Aorta (tissue), 5 donors: Measurements from ENCODE around the gene CLDN9. TPM values are rescaled to one million over a fixed set of nuclear protein-coding genes. Genes with fewer than 3 reads are reported as not detected.
"Not testable (repeated sequence)": the region's sequence is repeated elsewhere in the genome, so short reads cannot be mapped to it uniquely, and the experiment has no call there.

Source experiments
- ATAC-seq: fragments of 200-7000 bp; cut with Tn5 transposase; one replicate; pipeline ENCODE4 v1.9.1; 2022; ENCODE audit warnings: moderate library complexity; ENCODE audit not compliant: low FRiP score
- DNase-seq, 2 donors: peaks; one replicate each; pipeline ENCODE4 v3.0.0-alpha.2; 2020
- H3K27ac ChIP-seq, 2 donors: one replicate each; pipeline ENCODE4 v1.5.1; 2013; ENCODE audit warnings: low read length in 2 of 2, mild to moderate bottlenecking in 2 of 2, moderate library complexity in 2 of 2, control low read depth in 1 of 2, inconsistent platforms in 1 of 2, low read depth in 1 of 2
- H3K27me3 ChIP-seq, 2 donors: one replicate each; pipeline ENCODE4 v1.6.1; 2013; ENCODE audit warnings: control low read depth in 1 of 2, low read length in 1 of 2, mild to moderate bottlenecking in 1 of 2, moderate library complexity in 1 of 2; ENCODE audit not compliant: insufficient read depth in 2 of 2, control insufficient read depth in 1 of 2
- H3K36me3 ChIP-seq, 2 donors: one replicate each; pipeline ENCODE4 v1.6.1; 2013; ENCODE audit warnings: control low read depth in 1 of 2, low read length in 1 of 2, mild to moderate bottlenecking in 1 of 2; ENCODE audit not compliant: insufficient read depth in 2 of 2, control insufficient read depth in 1 of 2
- H3K4me1 ChIP-seq, 2 donors: one replicate each; pipeline ENCODE4 v1.6.1; 2013; ENCODE audit warnings: low read length in 2 of 2, control low read depth in 1 of 2, mild to moderate bottlenecking in 1 of 2, moderate library complexity in 1 of 2; ENCODE audit not compliant: insufficient read depth in 2 of 2, control insufficient read depth in 1 of 2
- H3K4me3 ChIP-seq, 2 donors: one replicate each; pipeline ENCODE4 v1.5.1; 2013; ENCODE audit warnings: low read length in 2 of 2, control low read depth in 1 of 2, mild to moderate bottlenecking in 1 of 2
- H3K9me3 ChIP-seq: one replicate; pipeline ENCODE4 v1.6.1; 2013; ENCODE audit warnings: mild to moderate bottlenecking, low read length; ENCODE audit not compliant: control insufficient read depth
- WGBS, 2 donors: extraction: QIAGEN DNeasy Blood & Tissue Kit; methylation state at CpG; one replicate each; pipeline ENCODE4 v1.1.7; 2013; 5-methylcytosine and 5-hydroxymethylcytosine counted together
- intact Hi-C, 2 donors: fragments of 100-400 bp; cut with DNase I; formaldehyde crosslinking; loops; one replicate each; pipeline versions ENCODE4 v1.14.2 to v1.15.0; 2022
- polyA plus RNA-seq, 2 donors: library from polyadenylated mRNA; stranded (reverse); fragments of 200-250 nt; gene quantifications; one replicate each; pipeline ENCODE4 v1.2.3, GENCODE V29; 2013
- total RNA-seq, 2 donors: library from RNA; stranded (reverse); fragmentation: NEBNext Ultra II Directional; extraction: Animal tissue kit (Norgen Biotek cat#: 25700); gene quantifications; one replicate each; pipeline ENCODE4 v1.2.1, GENCODE V29; 2021
- donor health status: healthy with polysubstance abuse.
- donor health status: Bipolar disorder and iron deficiency.
- donor health status: DM: no; HTN: no; CAD: no.
- donor health status: DM: no; HTN: no; CAD: no.
- donor health status: DM: yes; HTN: yes; CAD: no.

The CLDN9 gene
- total and polyA plus RNA-seq, 4 donors = 0.18 to 0.20 TPM; not detected in 2

- Histone ChIP-seq H3K4me3 (no peak overlapping the region), H3K4me1 (no peaks in the 10 kb centered on the region), H3K27ac (no peak overlapping the region), H3K27me3 (no peaks in the 10 kb centered on the region), H3K36me3 (no peaks in the 10 kb centered on the region), H3K9me3 (no peaks in the 10 kb centered on the region)
- DNase-seq (no peak), ATAC-seq (no peak)
- intact Hi-C loops = no loop called here
- WGBS, 2 donors = 3 to 8% methylated on average over 4 of the region's 4 CpGs
These were observed 38.3 kb downstream of the CLDN9 start for GRCh38 chr16:3051009-3051408.

DNA sequence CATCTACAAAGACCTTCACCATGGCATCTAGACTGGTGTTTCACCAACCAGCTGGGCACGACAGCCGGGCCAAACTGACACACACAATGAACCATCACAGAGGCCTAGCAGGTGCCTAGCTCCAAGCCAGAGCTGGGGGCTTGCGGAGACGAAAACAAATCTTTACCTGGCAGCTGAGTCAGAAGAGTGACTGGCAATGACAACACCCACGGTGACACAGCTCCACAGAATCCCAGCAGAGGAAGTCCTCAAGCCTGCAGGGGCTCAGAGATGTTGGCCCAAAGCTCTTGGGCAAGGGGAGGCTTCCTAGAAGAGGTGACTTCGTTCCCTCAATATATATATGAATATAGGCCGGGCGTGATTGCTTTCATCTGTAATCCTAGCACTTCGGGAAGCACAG, 38.8 kb downstream of the CLDN9 start:
- H3K4me3 ChIP-seq = no peak overlapping the region
- no peaks in the 10 kb centered on the region for H3K36me3 ChIP-seq
- intact Hi-C loops = no loop called here
- H3K27me3 ChIP-seq = no peaks in the 10 kb centered on the region
- DNase-seq = no peak
- WGBS, 2 donors = 72 to 81% methylated on average over 9 of the region's 9 CpGs
- ATAC-seq = no peak
- no peak overlapping the region for H3K27ac ChIP-seq
- no peaks in the 10 kb centered on the region for H3K9me3 ChIP-seq
- H3K4me1 ChIP-seq = no peaks in the 10 kb centered on the region

DNA sequence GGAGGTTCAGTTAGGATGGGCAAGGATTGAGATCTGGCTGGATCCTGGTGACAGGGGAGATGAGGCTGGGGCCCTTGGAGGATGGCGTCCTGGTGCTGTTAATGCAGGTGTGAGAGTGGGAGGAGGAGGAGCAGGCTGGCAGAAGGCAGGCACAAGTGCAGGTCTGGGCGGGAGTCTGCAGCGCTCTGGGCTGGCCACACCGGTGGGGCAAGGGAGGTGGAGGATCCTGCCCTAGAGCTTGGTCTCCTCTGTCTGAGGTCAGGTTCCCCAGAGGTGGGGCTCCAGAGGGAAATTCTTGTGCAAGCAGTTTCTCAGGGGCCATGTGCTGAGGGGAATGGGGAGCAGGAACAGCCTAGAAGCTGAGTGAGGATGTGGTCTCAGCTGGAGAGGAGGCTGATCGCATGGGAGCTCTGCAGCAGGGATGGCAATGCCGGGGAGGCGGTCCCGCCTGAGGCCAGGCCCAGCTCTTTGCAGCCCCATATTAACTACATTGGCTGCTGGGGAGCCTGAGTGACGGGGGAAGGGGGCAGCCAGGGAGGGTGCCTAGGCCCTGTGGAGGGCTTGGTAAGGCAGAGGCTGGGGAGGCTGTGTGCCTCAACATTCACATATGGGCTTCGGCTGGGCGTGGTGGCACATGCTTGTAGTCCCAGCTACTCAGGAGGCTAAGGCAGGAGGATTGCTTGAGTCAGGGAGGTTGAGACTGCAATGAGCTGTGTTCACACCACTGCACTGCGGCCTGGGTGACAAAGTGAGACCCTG, 40.0 kb downstream of the CLDN9 start:
- H3K4me1 ChIP-seq, H3K27ac ChIP-seq, DNase-seq, H3K27me3 ChIP-seq, H3K9me3 ChIP-seq, H3K4me3 ChIP-seq, H3K36me3 ChIP-seq, intact Hi-C loops: not testable (repeated sequence)
- 84 to 85% methylated on average over 10 to 11 of the region's 12 CpGs for WGBS, 2 donors
- ATAC-seq = peak; percentile 52

DNA sequence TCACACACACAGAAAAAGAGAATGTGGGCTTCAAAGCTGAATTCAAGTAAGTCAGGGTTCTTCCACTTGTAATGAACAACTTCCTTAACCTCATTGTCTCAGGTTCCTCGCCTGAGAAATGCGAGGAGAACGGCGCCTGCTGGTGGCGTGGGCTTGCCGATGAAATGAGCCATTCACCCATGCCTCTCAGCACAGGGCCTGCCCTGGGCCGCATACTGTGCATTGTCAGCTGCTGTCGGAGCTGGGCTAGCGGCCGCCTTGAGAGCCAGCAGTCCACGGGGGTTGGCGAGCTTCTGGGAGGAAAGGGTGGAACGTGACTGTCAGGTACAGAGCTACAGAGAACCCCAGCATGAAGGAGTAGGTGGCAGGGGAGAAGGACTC, 40.6 kb downstream of the CLDN9 start:
- H3K9me3 ChIP-seq, H3K36me3 ChIP-seq, H3K27me3 ChIP-seq, DNase-seq, H3K27ac ChIP-seq, ATAC-seq, intact Hi-C loops, H3K4me3 ChIP-seq, H3K4me1 ChIP-seq: not testable (repeated sequence)
- WGBS, 2 donors = 90 to 91% methylated on average over 13 of the region's 13 CpGs

- ATAC-seq = no peak
- intact Hi-C loops = loop anchor here (5.0 kb wide), 3 partner anchors 52 to 112 kb away; no protein-coding TSS in a partner anchor
- no peaks in the 10 kb centered on the region for H3K9me3 ChIP-seq
- H3K4me1 ChIP-seq = no peaks in the 10 kb centered on the region
- no peaks in the 10 kb centered on the region for H3K36me3 ChIP-seq
- H3K27me3 ChIP-seq = no peaks in the 10 kb centered on the region
- no peak for DNase-seq
- H3K27ac ChIP-seq = no peak overlapping the region
- 80 to 83% methylated on average over 17 of the region's 17 CpGs for WGBS, 2 donors
- H3K4me3 ChIP-seq = no peak overlapping the region
These were observed 42.4 kb downstream of the CLDN9 start for GRCh38 chr16:3054965-3055733.

GRCh38 chr16:3055734-3056115, 43.0 kb downstream of the CLDN9 start:
- H3K4me3 ChIP-seq, H3K4me1 ChIP-seq, ATAC-seq, H3K9me3 ChIP-seq, DNase-seq, H3K36me3 ChIP-seq, H3K27me3 ChIP-seq, H3K27ac ChIP-seq: not testable (repeated sequence)
- 54 to 55% methylated on average over 9 of the region's 9 CpGs for WGBS, 2 donors
- intact Hi-C loops = loop anchor here (5.0 kb wide), 3 partner anchors 52 to 112 kb away; no protein-coding TSS in a partner anchor

DNA sequence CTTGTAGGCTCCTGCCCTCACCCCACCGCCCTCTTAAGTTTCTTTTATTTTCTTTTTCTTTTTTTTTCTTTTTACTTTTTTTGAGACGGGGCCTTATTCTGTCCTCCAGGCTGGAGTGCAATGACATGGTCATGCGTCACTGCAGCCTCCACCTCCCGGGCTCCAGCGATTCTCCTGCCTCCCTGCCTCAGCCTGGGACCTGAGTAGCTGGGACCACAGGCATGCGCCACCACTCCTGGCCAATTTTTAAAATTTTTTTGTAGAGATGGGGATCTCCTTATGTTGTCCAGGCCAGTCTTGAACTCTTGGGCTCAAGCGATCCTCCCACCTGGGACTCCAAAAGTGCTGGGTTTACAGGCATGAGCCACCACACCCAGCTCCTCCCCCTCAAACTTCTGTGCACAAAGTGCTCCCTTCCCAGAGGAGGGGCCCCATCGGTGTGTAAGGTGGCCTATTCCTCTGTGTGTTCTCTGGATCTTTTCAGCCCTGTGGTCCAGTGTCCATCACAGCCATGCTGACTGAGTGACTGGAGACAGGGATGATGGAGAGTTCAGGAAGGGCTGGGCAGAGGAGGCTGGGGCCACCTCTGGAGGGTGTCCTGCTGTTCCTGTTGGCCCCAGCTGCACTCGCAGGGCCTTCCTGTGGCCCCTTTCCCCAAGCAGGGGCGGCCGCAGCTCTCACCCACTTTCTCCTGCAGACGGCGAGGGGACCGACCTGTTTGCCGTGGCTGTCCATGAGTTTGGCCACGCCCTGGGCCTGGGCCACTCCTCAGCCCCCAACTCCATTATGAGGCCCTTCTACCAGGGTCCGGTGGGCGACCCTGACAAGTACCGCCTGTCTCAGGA, 43.8 kb downstream of the CLDN9 start:
- no peak for DNase-seq
- Histone ChIP-seq H3K4me1 (no peaks in the 10 kb centered on the region), H3K9me3 (no peaks in the 10 kb centered on the region), H3K4me3 (no peak overlapping the region), H3K27me3 (no peaks in the 10 kb centered on the region), H3K27ac (no peak overlapping the region), H3K36me3 (no peaks in the 10 kb centered on the region)
- no peak for ATAC-seq
- WGBS, 2 donors = 83 to 85% methylated on average over 19 of the region's 19 CpGs
- intact Hi-C loops = loop anchor here (5.0 kb wide), 3 partner anchors 51 to 111 kb away; no protein-coding TSS in a partner anchor
